SK-N-SH (cell line): ENCODE measurements around the gene CCDC81. TPM values are rescaled to one million over a fixed set of nuclear protein-coding genes. Genes with fewer than 3 reads are reported as not detected.
"Not testable (repeated sequence)": the region's sequence is repeated elsewhere in the genome, so short reads cannot be mapped to it uniquely, and the experiment has no call there.

Experiments
- CTCF ChIA-PET: fragments of 300-600, 350-600 bp; formaldehyde crosslinking; extraction: SDS; loops from one replicate; lab custom pipeline; 2021; lab: Yijun Ruan, JAX
- POLR2A ChIA-PET: fragments of 350-600 bp; sonication (Branson Sonifier 250); formaldehyde crosslinking; extraction: SDS; loops from one replicate; lab custom pipeline; 2020; ENCODE audit warnings: antibody characterized with exemption, inconsistent platforms; lab: Yijun Ruan, JAX
- DNase-seq: peaks from one replicate; pipeline ENCODE4 v3.0.0; 2012
- H2AFZ ChIP-seq: fragments of 200-600 bp; sonication (generic); 2 replicates; pipeline ENCODE4 v1.8.1; 2016; ENCODE audit warnings: antibody characterized with exemption, mild to moderate bottlenecking, low read depth
- H3F3A ChIP-seq: fragments of 200-600 bp; sonication (generic); replicated peaks from 2 replicates; pipeline ENCODE3; 2016; ENCODE audit warnings: antibody characterized with exemption, mild to moderate bottlenecking; ENCODE audit not compliant: insufficient read depth
- H3K27ac ChIP-seq, 2 experiments: fragments of 200-500 bp in 1 of 2; fragments of 200-600 bp in 1 of 2; sonication (Bioruptor generic) in 1 of 2; sonication (generic), shearing (Covaris generic) in 1 of 2; 2 replicates each; pipeline versions ENCODE4 v1.5.1 to v1.6.1; 2014 to 2016; ENCODE audit warnings: low read depth in 2 of 2, inconsistent platforms in 1 of 2, low read length in 1 of 2, mild to moderate bottlenecking in 1 of 2, mixed read lengths in 1 of 2
- H3K27me3 ChIP-seq: fragments of 200-600 bp; sonication (generic), shearing (Covaris generic); 2 replicates; pipeline ENCODE4 v1.6.1; 2016; ENCODE audit warnings: mixed run types; ENCODE audit not compliant: insufficient read depth
- H3K36me3 ChIP-seq, 2 experiments: fragments of 200-500 bp in 1 of 2; fragments of 200-600 bp in 1 of 2; sonication (Bioruptor generic) in 1 of 2; sonication (generic) in 1 of 2; replicated peaks in 1 of 2; 2 replicates each; pipeline versions ENCODE3 to v1.5.1; 2014 to 2016; ENCODE audit warnings: low read length in 1 of 2, mild to moderate bottlenecking in 1 of 2; ENCODE audit not compliant: insufficient read depth in 2 of 2, control insufficient read depth in 1 of 2
- H3K4me1 ChIP-seq, 2 experiments: fragments of 200-500 bp in 1 of 2; fragments of 200-600 bp in 1 of 2; sonication (Bioruptor generic) in 1 of 2; sonication (generic), shearing (Covaris generic) in 1 of 2; 2 replicates each; pipeline versions ENCODE4 v1.5.1 to v1.6.1; 2014 to 2016; ENCODE audit warnings: low read depth in 1 of 2, low read length in 1 of 2, mixed run types in 1 of 2; ENCODE audit not compliant: insufficient read depth in 2 of 2, control insufficient read depth in 1 of 2
- H3K4me2 ChIP-seq: fragments of 200-600 bp; sonication (generic), shearing (Covaris generic); 2 replicates; pipeline ENCODE4 v1.6.1; 2017; ENCODE audit warnings: mixed run types
- H3K4me3 ChIP-seq, 2 experiments: fragments of 200-500 bp in 1 of 2; fragments of 200-600 bp in 1 of 2; sonication (Bioruptor generic) in 1 of 2; sonication (generic), shearing (Covaris generic) in 1 of 2; 2 replicates each; pipeline versions ENCODE4 v1.5.1 to v1.8.1; 2014 to 2016; ENCODE audit warnings: low read depth in 2 of 2, inconsistent platforms in 1 of 2, low read length in 1 of 2, mild to moderate bottlenecking in 1 of 2, mixed read lengths in 1 of 2, moderate library complexity in 1 of 2
- H3K79me2 ChIP-seq: fragments of 200-600 bp; sonication (generic); 2 replicates; pipeline ENCODE4 v1.8.1; 2017; ENCODE audit warnings: mild to moderate bottlenecking; ENCODE audit not compliant: insufficient read depth
- H3K9ac ChIP-seq: fragments of 200-600 bp; sonication (generic); 2 replicates; pipeline ENCODE4 v1.6.1; 2017; ENCODE audit warnings: mixed run types
- H3K9me2 ChIP-seq: fragments of 200-600 bp; sonication (generic); 2 replicates; pipeline ENCODE4 v1.6.1; 2017; ENCODE audit warnings: mixed run types
- H3K9me3 ChIP-seq: fragments of 200-600 bp; sonication (generic); 2 replicates; pipeline ENCODE4 v1.6.1; 2017; ENCODE audit warnings: mixed run types, mild to moderate bottlenecking, moderate library complexity
- H4K20me1 ChIP-seq: fragments of 200-600 bp; sonication (generic); 2 replicates; pipeline ENCODE4 v1.6.1; 2017; ENCODE audit warnings: mild to moderate bottlenecking, mixed run types; ENCODE audit not compliant: insufficient read depth
- EP300 ChIP-seq, 2 experiments: IDR thresholded peaks; 2 replicates each; pipeline versions ENCODE4 v1.4.0 to v1.6.1; 2012; ENCODE audit warnings: borderline replicate concordance in 1 of 2, low read depth in 1 of 2, low read length in 1 of 2
- FOSL2 ChIP-seq: IDR thresholded peaks from 2 replicates; pipeline ENCODE4 v1.4.0; 2012; ENCODE audit warnings: low read depth, mild to moderate bottlenecking, moderate library complexity, borderline replicate concordance
- GATA2 ChIP-seq: sonication (generic); formaldehyde crosslinking; IDR thresholded peaks from 2 replicates; pipeline ENCODE4 v1.5.0; 2020; ENCODE audit warnings: mild to moderate bottlenecking, missing genetic modification reagents
- MEF2A ChIP-seq: IDR thresholded peaks from 2 replicates; pipeline ENCODE4 v1.4.0; 2012; ENCODE audit warnings: low read depth, borderline replicate concordance
- POLR2AphosphoS5 ChIP-seq: IDR thresholded peaks from 2 replicates; pipeline ENCODE4 v1.6.1; 2012; ENCODE audit warnings: low read depth, low read length
- TAF1 ChIP-seq: IDR thresholded peaks from 2 replicates; pipeline ENCODE4 v1.6.1; 2012; ENCODE audit warnings: low read depth, mild to moderate bottlenecking, low read length, moderate library complexity, borderline replicate concordance
- TCF12 ChIP-seq: IDR thresholded peaks from 2 replicates; pipeline ENCODE4 v1.4.0; 2012
- WGBS: methylation state at CpG from one replicate; pipeline ENCODE4 v1.1.6; 2017; ENCODE audit warnings: low lambda C conversion rate; 5-methylcytosine and 5-hydroxymethylcytosine counted together
- polyA plus RNA-seq, 3 experiments: library from polyadenylated mRNA; depleted of rRNA; stranded (reverse); fragments of >200 nt; gene quantifications; 2 replicates each; pipeline ENCODE4 v1.2.3, GENCODE V29; 2012
- TF ChIP-seq, protein P1 (sequence below): fragments of 150-350 bp; IDR thresholded peaks from 2 replicates; pipeline ENCODE4 v1.6.1; 2016; ENCODE audit warnings: mild to moderate bottlenecking, low read depth, low read length
- TF ChIP-seq, protein P2 (sequence below): fragments of 200-600 bp; sonication (generic); IDR thresholded peaks from 2 replicates; pipeline ENCODE4 v1.6.1; 2017; ENCODE audit warnings: antibody characterized with exemption, mild to moderate bottlenecking, moderate library complexity
- TF ChIP-seq, protein P3 (sequence below): IDR thresholded peaks from 2 replicates; pipeline ENCODE4; 2012

CCDC81 gene
- polyA plus RNA-seq, 1 of the 3 experiments (the other 2 are of a cell fraction) = 0.49 TPM

DNA sequence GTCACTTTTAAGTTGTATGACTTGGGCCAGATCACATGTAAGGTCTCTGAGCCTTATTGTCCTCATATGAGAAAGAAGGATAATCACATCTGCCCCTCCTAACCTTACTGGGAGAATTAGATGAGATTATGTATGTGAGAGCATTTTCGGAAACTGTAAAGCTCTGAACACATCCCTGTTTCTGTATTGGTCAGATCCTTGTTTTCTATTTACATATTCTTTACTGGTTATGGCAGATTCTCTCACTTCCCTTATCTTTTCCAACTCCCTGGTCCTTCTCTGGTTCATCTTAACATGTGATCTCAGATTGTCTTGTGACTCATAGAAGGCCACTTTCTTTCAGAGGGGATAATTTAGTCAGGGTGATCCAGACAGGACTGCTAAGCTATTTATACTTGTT is 41.8 kb downstream of the CCDC81 start:
- Histone ChIP-seq H3K9me2 (no peaks in the 10 kb centered on the region), H3F3A (no peaks in the 10 kb centered on the region), H3K4me1 (no peaks in the 10 kb centered on the region), H3K4me3 (no peak overlapping the region), H3K9ac (no peak overlapping the region), H2AFZ (no peak overlapping the region; the same call in 1 of the 2 replicates), H3K79me2 (no peaks in the 10 kb centered on the region), H3K27ac (no peak overlapping the region), H4K20me1 (no peaks in the 10 kb centered on the region), H3K9me3 (no peaks in the 10 kb centered on the region), H3K36me3 (no peaks in the 10 kb centered on the region)
- CTCF ChIA-PET = interaction anchor here (1.2 kb wide), 1 partner anchor 562 kb away, joined by 4 read pairs; the partner anchor contains the start of gene CCDC83
- DNase-seq = no peak
- POLR2A ChIA-PET = no interaction called here
- TF ChIP-seq, protein P1, sequence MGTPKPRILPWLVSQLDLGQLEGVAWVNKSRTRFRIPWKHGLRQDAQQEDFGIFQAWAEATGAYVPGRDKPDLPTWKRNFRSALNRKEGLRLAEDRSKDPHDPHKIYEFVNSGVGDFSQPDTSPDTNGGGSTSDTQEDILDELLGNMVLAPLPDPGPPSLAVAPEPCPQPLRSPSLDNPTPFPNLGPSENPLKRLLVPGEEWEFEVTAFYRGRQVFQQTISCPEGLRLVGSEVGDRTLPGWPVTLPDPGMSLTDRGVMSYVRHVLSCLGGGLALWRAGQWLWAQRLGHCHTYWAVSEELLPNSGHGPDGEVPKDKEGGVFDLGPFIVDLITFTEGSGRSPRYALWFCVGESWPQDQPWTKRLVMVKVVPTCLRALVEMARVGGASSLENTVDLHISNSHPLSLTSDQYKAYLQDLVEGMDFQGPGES = no peak
- TF ChIP-seq EP300 (IDR thresholded peaks at IDR 0.05; ENCODE audit: borderline replicate concordance in 1 of 2, low read depth in 1 of 2, low read length in 1 of 2) (no peak), MEF2A (no peak), TAF1 (no peak), GATA2 (CRISPR knock-in tag) (no peak), POLR2AphosphoS5 (no peak), FOSL2 (no peak), TCF12 (no peak)
- TF ChIP-seq, protein P2, sequence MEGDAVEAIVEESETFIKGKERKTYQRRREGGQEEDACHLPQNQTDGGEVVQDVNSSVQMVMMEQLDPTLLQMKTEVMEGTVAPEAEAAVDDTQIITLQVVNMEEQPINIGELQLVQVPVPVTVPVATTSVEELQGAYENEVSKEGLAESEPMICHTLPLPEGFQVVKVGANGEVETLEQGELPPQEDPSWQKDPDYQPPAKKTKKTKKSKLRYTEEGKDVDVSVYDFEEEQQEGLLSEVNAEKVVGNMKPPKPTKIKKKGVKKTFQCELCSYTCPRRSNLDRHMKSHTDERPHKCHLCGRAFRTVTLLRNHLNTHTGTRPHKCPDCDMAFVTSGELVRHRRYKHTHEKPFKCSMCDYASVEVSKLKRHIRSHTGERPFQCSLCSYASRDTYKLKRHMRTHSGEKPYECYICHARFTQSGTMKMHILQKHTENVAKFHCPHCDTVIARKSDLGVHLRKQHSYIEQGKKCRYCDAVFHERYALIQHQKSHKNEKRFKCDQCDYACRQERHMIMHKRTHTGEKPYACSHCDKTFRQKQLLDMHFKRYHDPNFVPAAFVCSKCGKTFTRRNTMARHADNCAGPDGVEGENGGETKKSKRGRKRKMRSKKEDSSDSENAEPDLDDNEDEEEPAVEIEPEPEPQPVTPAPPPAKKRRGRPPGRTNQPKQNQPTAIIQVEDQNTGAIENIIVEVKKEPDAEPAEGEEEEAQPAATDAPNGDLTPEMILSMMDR = no peak
- TF ChIP-seq, protein P3, sequence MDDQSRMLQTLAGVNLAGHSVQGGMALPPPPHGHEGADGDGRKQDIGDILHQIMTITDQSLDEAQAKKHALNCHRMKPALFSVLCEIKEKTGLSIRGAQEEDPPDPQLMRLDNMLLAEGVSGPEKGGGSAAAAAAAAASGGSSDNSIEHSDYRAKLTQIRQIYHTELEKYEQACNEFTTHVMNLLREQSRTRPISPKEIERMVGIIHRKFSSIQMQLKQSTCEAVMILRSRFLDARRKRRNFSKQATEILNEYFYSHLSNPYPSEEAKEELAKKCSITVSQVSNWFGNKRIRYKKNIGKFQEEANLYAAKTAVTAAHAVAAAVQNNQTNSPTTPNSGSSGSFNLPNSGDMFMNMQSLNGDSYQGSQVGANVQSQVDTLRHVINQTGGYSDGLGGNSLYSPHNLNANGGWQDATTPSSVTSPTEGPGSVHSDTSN = no peak
- TF ChIP-seq, all 33 proteins: peak for 0
- Histone ChIP-seq H3K27me3 (no peaks in the 10 kb centered on the region), H3K4me2 (no peak overlapping the region)
- WGBS = 92% methylated on average over 1 of the region's 1 CpG

DNA sequence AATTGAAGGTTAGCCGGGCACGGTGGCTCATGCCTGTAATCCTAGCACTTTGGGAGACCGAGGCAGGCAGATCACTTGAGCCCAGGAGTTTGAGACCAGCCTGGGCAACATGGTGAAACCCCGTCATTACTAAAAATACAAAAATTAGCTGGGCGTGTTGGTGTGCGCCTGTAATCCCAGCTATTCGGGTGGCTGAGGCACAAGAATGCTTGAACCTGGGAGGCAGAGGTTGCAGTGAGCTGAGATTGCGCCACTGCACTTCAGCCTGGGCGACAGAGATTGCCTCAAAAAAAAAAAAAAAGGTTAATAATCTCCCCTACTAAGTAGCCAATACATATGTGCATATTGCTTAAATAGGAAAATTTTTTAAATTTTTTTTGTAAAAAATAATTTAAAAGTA is 42.3 kb downstream of the CCDC81 start:
- H3K27me3 ChIP-seq, H3K36me3 ChIP-seq, H3F3A ChIP-seq, H3K9me2 ChIP-seq, H3K4me3 ChIP-seq, H3K4me2 ChIP-seq, DNase-seq, H4K20me1 ChIP-seq, H3K27ac ChIP-seq, H3K4me1 ChIP-seq, H2AFZ ChIP-seq, POLR2A ChIA-PET, H3K9ac ChIP-seq, H3K79me2 ChIP-seq, H3K9me3 ChIP-seq: not testable (repeated sequence)
- 90% methylated on average over 9 of the region's 9 CpGs for WGBS
- CTCF ChIA-PET = interaction anchor here (1.2 kb wide), 1 partner anchor 562 kb away, joined by 4 read pairs; the partner anchor contains the start of gene CCDC83
